Vagina (tissue), 2 donors: ENCODE data around the gene SGPP2. TPM values are rescaled to one million over a fixed set of nuclear protein-coding genes. Genes with fewer than 3 reads are reported as not detected.

Source experiments
- DNase-seq, 2 donors: peaks; one replicate each; pipeline ENCODE4 v3.0.0-alpha.2; 2017; ENCODE audit errors: extremely low spot score in 2 of 2
- H3K27ac ChIP-seq: fragments of 200-600 bp; sonication (generic); one replicate; pipeline ENCODE4 v1.5.1; 2019
- H3K27me3 ChIP-seq: fragments of 200-600 bp; sonication (generic); one replicate; pipeline ENCODE4 v1.5.1; 2019
- H3K36me3 ChIP-seq, 2 donors: fragments of 200-600 bp; sonication (generic); one replicate each; pipeline ENCODE4 v1.5.1; 2017 to 2019
- H3K4me1 ChIP-seq: fragments of 200-600 bp; sonication (generic); one replicate; pipeline ENCODE4 v1.5.1; 2019
- H3K4me3 ChIP-seq, 2 donors: fragments of 200-600 bp; sonication (generic); 1 replicate in 1 of 2; 2 replicates in 1 of 2; pipeline ENCODE4 v1.5.1; 2016 to 2019
- H3K9me3 ChIP-seq: fragments of 200-600 bp; sonication (generic); one replicate; pipeline ENCODE4 v1.5.1; 2019
- POLR2A ChIP-seq, 2 donors: fragments of 450-650 bp; IDR thresholded peaks; one replicate each; pipeline ENCODE4 v1.6.1; 2017; ENCODE audit warnings: antibody characterized with exemption in 2 of 2, mild to moderate bottlenecking in 2 of 2, moderate library complexity in 2 of 2
- POLR2AphosphoS5 ChIP-seq, 2 donors: sonication (generic); formaldehyde crosslinking; IDR thresholded peaks; one replicate each; pipeline ENCODE4 v1.9.0; 2017; ENCODE audit warnings: antibody characterized with exemption in 2 of 2, mild to moderate bottlenecking in 2 of 2, low read depth in 1 of 2; ENCODE audit not compliant: insufficient read depth in 1 of 2
- intact Hi-C: fragments of 100-400 bp; cut with DNase I; formaldehyde crosslinking; loops from one replicate; pipeline ENCODE4 v1.15.1; 2023
- total RNA-seq: library from RNA; depleted of rRNA; stranded (reverse); fragments of >200 nt; gene quantifications from one replicate; pipeline ENCODE4 v1.2.3, GENCODE V29; 2016
- TF ChIP-seq, protein P1 (sequence below), 3 experiments: fragments of 450-650 bp in 2 of 3; fragments of 200-600 bp in 1 of 3; sonication (generic) in 1 of 3; IDR thresholded peaks; one replicate each; pipeline ENCODE4 v1.5.1; 2017 to 2019; ENCODE audit warnings: antibody characterized with exemption in 3 of 3, mild to moderate bottlenecking in 2 of 3, moderate library complexity in 2 of 3

SGPP2 gene
- total RNA-seq, 1 donor from 2014 or later = 24.8 TPM

DNA sequence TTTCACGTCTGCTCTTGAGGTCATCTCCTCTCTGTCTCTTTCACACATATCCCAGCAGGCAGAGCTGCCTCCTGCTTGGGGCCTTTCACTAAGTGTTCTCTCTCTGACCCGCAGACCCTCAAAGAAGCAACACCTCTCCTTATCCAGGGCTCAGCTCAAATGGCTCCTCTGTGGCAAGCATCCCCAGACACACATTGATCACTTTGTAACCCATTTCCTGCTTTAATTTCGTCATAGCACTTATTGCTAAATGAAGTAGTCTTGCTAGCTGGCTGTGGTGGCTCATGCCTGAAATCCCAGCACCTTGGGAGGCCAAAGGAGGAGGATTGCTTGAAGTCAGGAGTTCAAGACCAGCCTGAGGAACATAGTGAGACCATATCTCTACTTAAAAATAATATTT is 41.4 kb downstream of the SGPP2 start:
- no peaks in the 10 kb centered on the region for H3K4me1 ChIP-seq
- DNase-seq = no peak
- no peaks in the 10 kb centered on the region for H3K9me3 ChIP-seq
- intact Hi-C loops = no loop called here
- no peak overlapping the region for H3K4me3 ChIP-seq
- H3K27me3 ChIP-seq = no peaks in the 10 kb centered on the region
- TF ChIP-seq POLR2A (IDR thresholded peaks at IDR 0.05) = no peak
- no peak for TF ChIP-seq POLR2AphosphoS5 (IDR thresholded peaks at IDR 0.05; ENCODE audit: insufficient read depth in 1 of 2, low read depth in 1 of 2)
- TF ChIP-seq, protein P1, sequence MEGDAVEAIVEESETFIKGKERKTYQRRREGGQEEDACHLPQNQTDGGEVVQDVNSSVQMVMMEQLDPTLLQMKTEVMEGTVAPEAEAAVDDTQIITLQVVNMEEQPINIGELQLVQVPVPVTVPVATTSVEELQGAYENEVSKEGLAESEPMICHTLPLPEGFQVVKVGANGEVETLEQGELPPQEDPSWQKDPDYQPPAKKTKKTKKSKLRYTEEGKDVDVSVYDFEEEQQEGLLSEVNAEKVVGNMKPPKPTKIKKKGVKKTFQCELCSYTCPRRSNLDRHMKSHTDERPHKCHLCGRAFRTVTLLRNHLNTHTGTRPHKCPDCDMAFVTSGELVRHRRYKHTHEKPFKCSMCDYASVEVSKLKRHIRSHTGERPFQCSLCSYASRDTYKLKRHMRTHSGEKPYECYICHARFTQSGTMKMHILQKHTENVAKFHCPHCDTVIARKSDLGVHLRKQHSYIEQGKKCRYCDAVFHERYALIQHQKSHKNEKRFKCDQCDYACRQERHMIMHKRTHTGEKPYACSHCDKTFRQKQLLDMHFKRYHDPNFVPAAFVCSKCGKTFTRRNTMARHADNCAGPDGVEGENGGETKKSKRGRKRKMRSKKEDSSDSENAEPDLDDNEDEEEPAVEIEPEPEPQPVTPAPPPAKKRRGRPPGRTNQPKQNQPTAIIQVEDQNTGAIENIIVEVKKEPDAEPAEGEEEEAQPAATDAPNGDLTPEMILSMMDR (IDR thresholded peaks at IDR 0.05) = no peak
- H3K27ac ChIP-seq = no peak overlapping the region
- H3K36me3 ChIP-seq = no peaks in the 10 kb centered on the region

DNA sequence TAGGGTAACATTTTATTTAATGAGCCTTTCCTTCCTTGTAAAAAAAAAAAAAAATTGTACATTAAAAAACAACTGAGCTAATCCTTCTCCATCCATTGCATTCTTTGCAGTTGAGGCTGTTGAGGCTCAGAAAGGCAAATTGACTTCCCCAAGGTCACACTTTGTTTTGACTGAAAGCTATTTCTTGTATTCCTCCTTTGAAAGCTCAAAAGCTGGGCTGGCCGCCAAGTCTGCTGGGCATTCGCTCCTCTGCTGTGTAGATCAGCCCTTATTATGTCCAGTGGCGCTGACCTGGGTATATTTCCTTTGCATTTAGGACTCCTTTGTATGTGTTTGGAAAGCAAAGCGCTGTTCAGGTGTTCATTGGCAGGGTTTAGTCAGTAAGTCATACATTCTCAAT is 44.0 kb downstream of the SGPP2 start:
- no peak overlapping the region for H3K27ac ChIP-seq
- H3K36me3 ChIP-seq = no peaks in the 10 kb centered on the region
- DNase-seq = no peak
- H3K9me3 ChIP-seq = no peaks in the 10 kb centered on the region
- intact Hi-C loops = no loop called here
- H3K27me3 ChIP-seq = no peaks in the 10 kb centered on the region
- no peaks in the 10 kb centered on the region for H3K4me1 ChIP-seq
- TF ChIP-seq POLR2A (IDR thresholded peaks at IDR 0.05) (no peak), POLR2AphosphoS5 (IDR thresholded peaks at IDR 0.05; ENCODE audit: insufficient read depth in 1 of 2, low read depth in 1 of 2) (no peak)
- TF ChIP-seq, protein P1 (IDR thresholded peaks at IDR 0.05) = no peak
- H3K4me3 ChIP-seq = no peak overlapping the region

DNA sequence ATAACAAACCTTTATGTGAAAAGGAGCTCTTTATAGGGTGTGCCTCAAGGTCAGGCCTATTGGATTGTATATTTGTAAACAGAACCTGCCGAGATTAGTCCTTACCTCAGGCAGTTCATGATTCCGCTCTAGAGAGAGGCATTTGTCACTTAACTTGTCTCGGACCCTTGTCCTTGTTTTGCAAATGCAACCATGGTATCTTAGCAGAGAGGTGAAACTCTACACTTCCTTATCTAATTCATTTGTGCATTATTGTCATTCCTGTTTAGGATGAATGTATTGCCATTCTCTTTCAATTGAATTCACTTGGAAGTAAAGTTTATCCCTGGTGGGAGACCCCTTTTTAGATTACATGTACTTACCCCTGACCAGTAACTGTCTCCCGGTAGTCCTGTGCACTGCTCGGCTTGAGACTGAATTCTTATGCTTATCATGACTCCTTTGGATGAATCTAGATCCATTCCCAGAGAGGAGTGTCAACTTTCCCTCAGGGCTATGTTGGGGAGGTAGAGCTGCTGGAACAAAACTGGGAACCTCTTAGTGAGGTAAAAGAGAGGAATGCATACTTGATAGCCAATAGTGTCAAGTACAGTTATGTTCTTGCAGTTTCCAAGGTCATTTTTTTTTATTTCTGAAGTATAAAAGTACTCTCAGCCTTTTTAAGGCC is 46.6 kb downstream of the SGPP2 start:
- TF ChIP-seq POLR2A (IDR thresholded peaks at IDR 0.05) (no peak), POLR2AphosphoS5 (IDR thresholded peaks at IDR 0.05; ENCODE audit: insufficient read depth in 1 of 2, low read depth in 1 of 2) (no peak)
- TF ChIP-seq, protein P1 (IDR thresholded peaks at IDR 0.05) = no peak
- H3K27ac ChIP-seq = no peak overlapping the region
- no peak overlapping the region for H3K4me3 ChIP-seq
- no peak for DNase-seq
- no peaks in the 10 kb centered on the region for H3K36me3 ChIP-seq
- H3K9me3 ChIP-seq = no peaks in the 10 kb centered on the region
- H3K27me3 ChIP-seq = no peaks in the 10 kb centered on the region
- no peaks in the 10 kb centered on the region for H3K4me1 ChIP-seq
- intact Hi-C loops = no loop called here

DNA sequence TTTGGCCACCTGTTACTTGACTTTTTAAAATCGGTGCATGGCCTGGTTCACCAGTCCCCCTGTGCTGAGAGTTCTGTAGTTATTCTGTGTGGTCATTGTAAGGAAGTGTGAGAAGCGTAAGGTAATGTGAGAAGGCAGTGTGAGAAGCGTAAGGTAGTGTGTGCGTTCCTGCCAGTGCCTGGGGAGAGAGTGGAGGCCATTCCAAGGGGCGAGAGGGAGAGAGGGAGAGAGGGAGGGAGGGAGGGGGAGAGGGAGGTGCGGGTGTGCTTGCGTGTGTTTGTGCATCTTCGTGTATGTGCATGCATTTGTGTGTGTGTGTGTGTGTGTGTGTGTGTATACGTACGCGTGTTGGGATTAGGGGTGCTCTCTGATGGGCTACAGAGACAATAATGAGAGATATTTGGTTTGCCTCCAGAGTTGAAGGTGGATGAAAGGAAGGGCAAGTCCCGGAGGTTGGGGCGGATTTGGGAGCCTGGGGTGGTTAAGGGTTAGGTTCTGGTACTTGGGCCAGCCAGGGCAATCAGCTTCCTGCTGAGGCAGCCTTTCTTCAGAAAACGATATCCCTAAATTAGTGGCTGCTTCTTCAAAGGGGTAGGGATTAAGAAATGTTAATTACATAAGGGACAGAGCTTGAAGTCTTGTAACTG is 53.7 kb downstream of the SGPP2 start:
- TF ChIP-seq, protein P1 (IDR thresholded peaks at IDR 0.05) = no peak
- no peak for TF ChIP-seq POLR2AphosphoS5 (IDR thresholded peaks at IDR 0.05; ENCODE audit: insufficient read depth in 1 of 2, low read depth in 1 of 2)
- TF ChIP-seq POLR2A (IDR thresholded peaks at IDR 0.05) = no peak
- Histone ChIP-seq H3K4me3 (no peak overlapping the region), H3K4me1 (no peaks in the 10 kb centered on the region), H3K27ac (no peak overlapping the region), H3K36me3 (no peaks in the 10 kb centered on the region), H3K9me3 (no peaks in the 10 kb centered on the region), H3K27me3 (no peaks in the 10 kb centered on the region)
- intact Hi-C loops = no loop called here
- no peak for DNase-seq

DNA sequence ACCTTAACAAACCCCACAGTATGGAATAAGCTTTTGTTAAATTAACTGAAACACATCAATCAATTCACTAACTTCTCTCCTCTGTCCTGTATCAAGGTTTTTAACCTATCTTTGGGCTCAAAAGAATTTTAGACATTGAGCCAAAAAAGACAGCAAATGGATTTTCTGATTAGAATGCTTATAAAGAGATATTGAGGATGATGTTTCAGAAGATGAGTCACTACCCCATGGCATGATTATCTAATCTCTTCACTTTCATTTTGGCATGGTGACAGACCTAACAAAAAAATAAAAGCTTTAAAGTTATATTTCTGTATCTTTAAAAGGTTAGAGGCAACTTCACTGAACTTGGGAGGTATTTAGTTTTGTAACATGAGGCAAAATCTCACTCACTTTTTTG is 55.5 kb downstream of the SGPP2 start:
- H3K4me1 ChIP-seq = no peaks in the 10 kb centered on the region
- TF ChIP-seq POLR2AphosphoS5 (IDR thresholded peaks at IDR 0.05; ENCODE audit: insufficient read depth in 1 of 2, low read depth in 1 of 2) = no peak
- TF ChIP-seq POLR2A (IDR thresholded peaks at IDR 0.05) = no peak
- H3K9me3 ChIP-seq = no peaks in the 10 kb centered on the region
- no peak overlapping the region for H3K27ac ChIP-seq
- DNase-seq = no peak
- intact Hi-C loops = no loop called here
- H3K4me3 ChIP-seq = no peak overlapping the region
- no peaks in the 10 kb centered on the region for H3K36me3 ChIP-seq
- no peaks in the 10 kb centered on the region for H3K27me3 ChIP-seq
